ENCODE data around the gene PDE7B.

Gene PDE7B

DNA sequence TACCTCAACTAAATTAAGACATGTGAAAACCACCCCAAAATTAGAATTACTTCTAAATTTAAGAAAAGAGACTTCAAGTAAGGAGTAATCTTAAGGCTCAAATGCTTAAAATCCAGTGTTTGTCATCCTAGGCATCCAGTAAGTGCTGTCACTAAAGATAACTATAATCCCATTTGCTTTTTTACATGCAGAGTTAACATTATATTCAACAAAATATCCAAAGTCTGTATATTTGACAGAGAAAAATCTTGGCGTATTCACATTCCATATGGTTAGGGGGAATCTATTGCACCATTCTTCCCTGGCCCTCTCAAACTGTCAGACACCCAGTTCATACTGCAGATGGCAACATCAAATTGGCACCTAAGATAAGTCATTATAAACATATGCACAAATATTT lies 381.2 kb downstream of the PDE7B start:
- TF ChIP-seq, protein P1, sequence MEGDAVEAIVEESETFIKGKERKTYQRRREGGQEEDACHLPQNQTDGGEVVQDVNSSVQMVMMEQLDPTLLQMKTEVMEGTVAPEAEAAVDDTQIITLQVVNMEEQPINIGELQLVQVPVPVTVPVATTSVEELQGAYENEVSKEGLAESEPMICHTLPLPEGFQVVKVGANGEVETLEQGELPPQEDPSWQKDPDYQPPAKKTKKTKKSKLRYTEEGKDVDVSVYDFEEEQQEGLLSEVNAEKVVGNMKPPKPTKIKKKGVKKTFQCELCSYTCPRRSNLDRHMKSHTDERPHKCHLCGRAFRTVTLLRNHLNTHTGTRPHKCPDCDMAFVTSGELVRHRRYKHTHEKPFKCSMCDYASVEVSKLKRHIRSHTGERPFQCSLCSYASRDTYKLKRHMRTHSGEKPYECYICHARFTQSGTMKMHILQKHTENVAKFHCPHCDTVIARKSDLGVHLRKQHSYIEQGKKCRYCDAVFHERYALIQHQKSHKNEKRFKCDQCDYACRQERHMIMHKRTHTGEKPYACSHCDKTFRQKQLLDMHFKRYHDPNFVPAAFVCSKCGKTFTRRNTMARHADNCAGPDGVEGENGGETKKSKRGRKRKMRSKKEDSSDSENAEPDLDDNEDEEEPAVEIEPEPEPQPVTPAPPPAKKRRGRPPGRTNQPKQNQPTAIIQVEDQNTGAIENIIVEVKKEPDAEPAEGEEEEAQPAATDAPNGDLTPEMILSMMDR (conservative IDR thresholded peaks at IDR 0.05; ENCODE audit: low read depth, low read length), result no peak
- DNase-seq (ENCODE audit: low read depth), result no peak
- H3K4me3 ChIP-seq (ENCODE audit: low read depth, low read length), result no peak overlapping the region

DNA sequence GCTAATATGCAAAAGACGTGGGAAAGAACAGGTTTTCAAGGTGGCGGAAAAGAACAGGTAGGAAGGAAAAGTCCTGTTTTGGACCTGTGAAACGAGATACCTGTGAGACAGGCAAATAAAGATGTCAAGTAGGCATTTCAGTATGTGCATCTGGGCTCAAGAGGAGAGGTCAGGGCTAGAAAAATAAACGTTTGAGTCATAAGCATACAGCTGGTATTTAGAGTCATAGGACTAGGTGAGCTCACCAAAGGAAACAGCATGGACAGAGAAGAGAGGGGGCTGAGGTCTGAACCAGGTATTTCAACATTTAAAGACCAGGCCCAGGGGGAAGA lies 383.7 kb downstream of the PDE7B start:
- TF ChIP-seq, protein P1 (conservative IDR thresholded peaks at IDR 0.05; ENCODE audit: low read depth, low read length), result no peak
- H3K4me3 ChIP-seq (ENCODE audit: low read depth, low read length), result no peak overlapping the region
- DNase-seq (ENCODE audit: low read depth), result peak; percentile 89

DNA sequence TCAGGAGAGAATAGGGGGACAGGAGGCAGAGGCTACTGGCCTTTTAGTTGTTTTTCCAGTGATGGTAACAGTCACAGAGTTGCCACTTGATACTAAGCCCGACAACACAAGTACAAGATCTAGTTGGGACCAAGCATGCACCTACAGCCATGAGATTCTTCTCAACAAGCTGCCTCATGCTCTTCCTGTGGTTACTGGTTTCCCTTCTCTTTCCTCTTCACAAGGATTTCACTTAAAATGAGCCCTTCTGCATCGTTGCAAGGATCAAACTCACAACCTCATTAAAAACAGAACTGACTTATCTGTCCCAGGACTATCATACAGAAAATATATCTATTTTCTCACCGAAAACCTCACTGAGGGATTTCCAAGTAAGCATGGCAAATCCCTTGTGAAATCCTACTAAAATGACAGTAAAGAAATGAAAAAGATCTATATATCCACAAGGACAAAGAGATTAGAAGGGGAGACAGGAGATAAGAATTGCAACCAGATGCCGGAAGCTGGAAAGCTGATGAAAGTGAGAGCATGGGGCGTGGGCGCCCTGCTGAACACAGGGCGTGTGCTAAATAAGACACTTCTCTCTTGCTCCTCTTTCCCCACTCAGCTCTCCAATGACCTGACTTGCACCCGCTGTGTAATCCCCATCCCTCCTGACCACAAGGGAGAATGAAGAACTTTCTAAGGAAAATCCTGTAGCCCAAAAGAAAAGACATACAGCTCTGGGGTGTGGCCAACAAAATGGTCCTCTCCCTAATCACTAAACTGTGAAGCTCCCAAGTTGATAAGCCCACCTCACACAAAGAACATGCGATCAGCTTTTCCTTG lies 385.2 kb downstream of the PDE7B start:
- TF ChIP-seq, protein P1 (conservative IDR thresholded peaks at IDR 0.05; ENCODE audit: low read depth, low read length), result no peak
- H3K4me3 ChIP-seq (ENCODE audit: low read depth, low read length), result no peak overlapping the region
- no peak for DNase-seq (ENCODE audit: low read depth)

DNA sequence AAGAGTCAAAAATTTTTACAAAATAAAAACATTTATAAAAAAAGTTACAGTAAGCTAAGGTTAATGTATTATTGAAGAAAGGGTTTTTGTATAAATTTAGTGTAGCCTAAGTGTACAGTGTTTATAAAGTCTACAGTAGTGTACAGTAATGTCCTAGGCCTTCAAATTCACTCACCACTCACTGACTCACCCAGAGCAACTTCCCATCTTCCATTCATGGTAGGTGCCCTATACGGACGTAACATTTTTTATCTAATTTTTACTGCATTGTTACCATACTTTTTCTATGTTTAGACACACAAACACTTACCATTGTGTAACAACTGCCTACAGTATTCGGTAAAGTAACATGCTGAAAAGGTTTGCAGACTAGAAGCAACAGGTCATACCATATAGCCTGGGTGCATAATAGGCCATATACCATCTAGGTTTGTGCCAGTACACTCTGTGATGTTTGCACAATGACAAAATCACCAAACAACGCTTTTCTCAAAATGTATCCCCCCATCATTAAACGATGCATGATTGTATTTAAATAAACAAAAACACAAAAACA lies 392.6 kb downstream of the PDE7B start:
- no peak overlapping the region for H3K4me3 ChIP-seq (ENCODE audit: low read depth, low read length)
- TF ChIP-seq, protein P1 (conservative IDR thresholded peaks at IDR 0.05; ENCODE audit: low read depth, low read length), result no peak
- DNase-seq (ENCODE audit: low read depth), result peak; percentile 49
